ENCODE measurements around the gene ZNF217. TPM values are rescaled to one million over a fixed set of nuclear protein-coding genes. Genes with fewer than 3 reads are reported as not detected.

Gene ZNF217
- total and polyA plus RNA-seq, 2 of the 8 experiments (the other 6 are each of a cell fraction or from before 2014, with no cell fraction given) = 15.3 to 87.9 TPM

DNA sequence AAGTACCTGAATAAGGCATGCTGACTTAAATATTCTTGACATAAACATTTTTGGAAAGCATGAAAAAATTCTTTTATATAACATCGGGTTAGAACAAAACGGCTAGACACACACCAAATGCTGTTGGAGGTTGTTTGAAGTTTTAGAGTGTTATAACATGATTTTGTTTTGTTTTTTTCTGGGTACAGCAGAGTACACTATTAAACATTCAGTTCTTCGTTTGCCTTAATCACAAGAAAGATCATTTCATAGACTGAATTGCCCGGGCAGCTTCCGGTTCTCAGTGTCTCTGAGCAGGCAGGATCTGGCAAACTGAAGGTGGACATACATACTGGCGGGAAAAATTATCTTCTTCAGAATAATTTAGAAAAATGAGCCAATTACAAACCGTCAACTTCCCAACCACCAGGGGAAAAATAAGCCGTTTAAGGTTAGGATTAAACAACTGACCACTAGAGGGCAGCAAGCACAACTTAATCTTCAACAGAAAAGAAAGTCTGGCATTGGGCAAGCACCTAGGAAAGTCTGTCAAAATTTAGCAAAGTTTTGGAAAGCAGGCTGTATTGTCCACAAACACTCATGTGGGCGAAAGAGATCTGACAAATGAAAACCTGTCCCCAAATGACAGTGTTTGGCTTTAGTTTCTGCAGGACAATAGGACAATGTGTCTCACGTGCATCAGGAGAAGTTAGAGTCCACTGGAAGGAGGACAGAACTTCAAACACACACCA lies 15.0 kb downstream of the ZNF217 start:
- no peaks in the 10 kb centered on the region for H3K23me2 ChIP-seq (ENCODE audit: low read depth, low read length)
- no peak overlapping the region for H2AFZ ChIP-seq (ENCODE audit: low read length)
- H3K4ac ChIP-seq (replicated peaks; ENCODE audit: insufficient read length, low read depth, low read length) = no peak overlapping the region
- no peaks in the 10 kb centered on the region for H3K27me3 ChIP-seq (replicated peaks in 1 of 4; ENCODE audit: control insufficient read depth in 3 of 4, extremely low read depth in 1 of 4, insufficient read depth in 3 of 4, low read length in 3 of 4)
- H4K8ac ChIP-seq (ENCODE audit: extremely low read depth, insufficient read depth, low read length) = no peak overlapping the region
- WGBS, 2 experiments (ENCODE audit: extremely low coverage in 1 of 2, insufficient coverage in 1 of 2, insufficient read length in 1 of 2, insufficient replicate concordance in 2 of 2, low coverage in 1 of 2, low lambda C conversion rate in 2 of 2, missing lambda C conversion rate in 1 of 2) = 61% methylated on average over 10 of the region's 10 CpGs; no CpG with 5 or more reads in 1 of the 2 experiments
- H2BK20ac ChIP-seq (ENCODE audit: low read length) = no peak overlapping the region
- H3K9ac ChIP-seq (replicated peaks in 1 of 4; ENCODE audit: extremely low read depth in 1 of 4, low read depth in 3 of 4, low read length in 3 of 4) = no peak overlapping the region
- no peak overlapping the region for H3K56ac ChIP-seq (replicated peaks; ENCODE audit: insufficient read length, low read depth, low read length)
- no peak overlapping the region for H3K4me3 ChIP-seq (ENCODE audit: extremely low read depth in 1 of 4, insufficient read depth in 2 of 4, low read depth in 3 of 4, low read length in 4 of 4)
- no peak overlapping the region for H2BK5ac ChIP-seq (ENCODE audit: low read depth, low read length)
- H4K5ac ChIP-seq (ENCODE audit: insufficient read length, low read depth, low read length) = no peak overlapping the region
- DNase-seq (ENCODE audit: low read depth in 1 of 2, low spot score in 2 of 2) (no peak), FAIRE-seq (no peak)
- peaks cover 53 to 100% of the 10 kb centered on the region in 2 experiments for H3K79me2 ChIP-seq (ENCODE audit: control insufficient read depth in 1 of 2, insufficient read depth in 2 of 2, low read length in 2 of 2)
- peaks cover 1 to 13% (median 9%) of the 10 kb centered on the region in 4 experiments; a peak in 4 of 7 replicates for H3K4me1 ChIP-seq (replicated peaks in 1 of 4; ENCODE audit: control insufficient read depth in 3 of 4, insufficient read depth in 4 of 4, low read length in 3 of 4)
- no peak overlapping the region for H2BK120ac ChIP-seq (replicated peaks; ENCODE audit: low read depth, low read length)
- ChIA-PET POLR2A (ENCODE audit: partially characterized antibody) (interaction anchor here (2.4 kb wide), 1 partner anchor 13 kb away, joined by 8 read pairs; no protein-coding TSS in a partner anchor), CTCF (ENCODE audit: partially characterized antibody) (interaction anchor here (0.7 to 5.0 kb wide), 13 partner anchors 18 to 361 kb away, joined by 3 to 30 read pairs (median 3); no protein-coding TSS in a partner anchor)
- H3K27ac ChIP-seq (ENCODE audit: low read depth, low read length) = no peak overlapping the region
- peaks cover 30 to 38% of the 10 kb centered on the region in 2 experiments for H4K20me1 ChIP-seq (replicated peaks in 1 of 2; ENCODE audit: control insufficient read depth in 1 of 2, insufficient read depth in 2 of 2, low read length in 2 of 2)
- no peak overlapping the region for H2BK12ac ChIP-seq (ENCODE audit: low read depth, low read length)
- no peak overlapping the region for H2AK5ac ChIP-seq (ENCODE audit: low read depth, low read length)
- no peak overlapping the region for H3K23ac ChIP-seq (ENCODE audit: insufficient read length)
- no peaks in the 10 kb centered on the region for H3K9me3 ChIP-seq (ENCODE audit: insufficient read depth in 2 of 2, low read depth in 1 of 2, low read length in 1 of 2)
- peaks cover 42 to 86% (median 58%) of the 10 kb centered on the region in 4 experiments for H3K36me3 ChIP-seq (ENCODE audit: control insufficient read depth in 2 of 4, insufficient read depth in 4 of 4, low read length in 3 of 4)
- no peak overlapping the region for H2BK15ac ChIP-seq (ENCODE audit: low read length)
- peak overlapping the region in 1 of 2 experiments; percentile 2; a peak in 1 of 4 replicates for H3K4me2 ChIP-seq (ENCODE audit: insufficient read depth in 1 of 2, low read depth in 2 of 2, low read length in 2 of 2)
- no peak overlapping the region for H4K91ac ChIP-seq (replicated peaks; ENCODE audit: insufficient read length, low read length)
- peaks cover 4% of the 10 kb centered on the region; the same call in 1 of the 2 replicates for H3K79me1 ChIP-seq (ENCODE audit: low read depth, low read length)
- no peak overlapping the region for H3K18ac ChIP-seq (ENCODE audit: extremely low read depth, low read length)
- H3K14ac ChIP-seq (ENCODE audit: insufficient read length) = no peak overlapping the region
- TF ChIP-seq SAP30 (IDR thresholded peaks at IDR 0.05; ENCODE audit: insufficient read depth, insufficient replicate concordance, low read length) = no peak
- no peak for TF ChIP-seq GABPA (IDR thresholded peaks at IDR 0.05; ENCODE audit: borderline replicate concordance, insufficient read depth, low read length)
- no peak for TF ChIP-seq BRCA1 (IDR thresholded peaks at IDR 0.05; ENCODE audit: low read depth, low read length)
- TF ChIP-seq, protein P1, sequence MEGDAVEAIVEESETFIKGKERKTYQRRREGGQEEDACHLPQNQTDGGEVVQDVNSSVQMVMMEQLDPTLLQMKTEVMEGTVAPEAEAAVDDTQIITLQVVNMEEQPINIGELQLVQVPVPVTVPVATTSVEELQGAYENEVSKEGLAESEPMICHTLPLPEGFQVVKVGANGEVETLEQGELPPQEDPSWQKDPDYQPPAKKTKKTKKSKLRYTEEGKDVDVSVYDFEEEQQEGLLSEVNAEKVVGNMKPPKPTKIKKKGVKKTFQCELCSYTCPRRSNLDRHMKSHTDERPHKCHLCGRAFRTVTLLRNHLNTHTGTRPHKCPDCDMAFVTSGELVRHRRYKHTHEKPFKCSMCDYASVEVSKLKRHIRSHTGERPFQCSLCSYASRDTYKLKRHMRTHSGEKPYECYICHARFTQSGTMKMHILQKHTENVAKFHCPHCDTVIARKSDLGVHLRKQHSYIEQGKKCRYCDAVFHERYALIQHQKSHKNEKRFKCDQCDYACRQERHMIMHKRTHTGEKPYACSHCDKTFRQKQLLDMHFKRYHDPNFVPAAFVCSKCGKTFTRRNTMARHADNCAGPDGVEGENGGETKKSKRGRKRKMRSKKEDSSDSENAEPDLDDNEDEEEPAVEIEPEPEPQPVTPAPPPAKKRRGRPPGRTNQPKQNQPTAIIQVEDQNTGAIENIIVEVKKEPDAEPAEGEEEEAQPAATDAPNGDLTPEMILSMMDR (IDR thresholded peaks at IDR 0.05; ENCODE audit: control extremely low read depth in 1 of 3, insufficient read depth in 1 of 3, low read depth in 1 of 3, low read length in 3 of 3) = peak in 2 of 3 experiments; percentile 74 to 98; a peak in 3 of 4 replicates
- no peak for TF ChIP-seq YY1 (IDR thresholded peaks at IDR 0.05; ENCODE audit: low read depth, low read length)
- TF ChIP-seq TAF1 (IDR thresholded peaks at IDR 0.05; ENCODE audit: low read depth, low read length) = no peak
- TF ChIP-seq KDM5A (IDR thresholded peaks at IDR 0.05; ENCODE audit: low read length) = 0 out of 2 replicates have a peak, but pooled peaks have one; percentile 0
- TF ChIP-seq RBBP5 (IDR thresholded peaks at IDR 0.05; ENCODE audit: borderline replicate concordance, low read depth, low read length) = no peak

Data from H1 (cell line).